Measurements from ENCODE around the gene FAM209B. TPM values are rescaled to one million over a fixed set of nuclear protein-coding genes. Genes with fewer than 3 reads are reported as not detected.

FAM209B gene
- total RNA-seq, 1 donor from 2014 or later: not detected

- Histone ChIP-seq H3K4me3 (no peak overlapping the region), H3K79me2 (ENCODE audit: low read depth) (no peaks in the 10 kb centered on the region), H3K27ac (no peak overlapping the region), H3K4me2 (no peak overlapping the region), H3F3A (ENCODE audit: low read depth) (no peaks in the 10 kb centered on the region), H3K36me3 (no peaks in the 10 kb centered on the region), H3K27me3 (no peaks in the 10 kb centered on the region), H3K9ac (no peak overlapping the region), H3K4me1 (no peaks in the 10 kb centered on the region), H4K20me1 (ENCODE audit: low read depth) (no peaks in the 10 kb centered on the region), H2AFZ (replicated peaks) (no peak overlapping the region), H3K9me3 (ENCODE audit: low read depth) (no peaks in the 10 kb centered on the region)
- Mint-ChIP-seq H3K27ac (no peak overlapping the region), H3K9me3 (peaks cover 16% of the 10 kb centered on the region), H3K4me3 (no peak overlapping the region), H3K27me3 (ENCODE audit: insufficient read depth, low read depth) (peaks cover 7% of the 10 kb centered on the region), H3K4me1 (no peaks in the 10 kb centered on the region), H3K36me3 (peaks cover 35% of the 10 kb centered on the region)
- no peak for DNase-seq (ENCODE audit: low spot score)
- no peak for TF ChIP-seq EZH2 (IDR thresholded peaks at IDR 0.05)
- no peak for TF ChIP-seq CTCF (IDR thresholded peaks at IDR 0.05)
- no peak for TF ChIP-seq EZH2phosphoT487 (IDR thresholded peaks at IDR 0.05)
Measured at GRCh38 chr20:56518126-56518525, 14.9 kb upstream of the FAM209B start.

- no peaks in the 10 kb centered on the region for H3K79me2 ChIP-seq (ENCODE audit: low read depth)
- H3K4me1 ChIP-seq: no peaks in the 10 kb centered on the region
- H3K4me3 Mint-ChIP-seq: no peak overlapping the region
- no peak for TF ChIP-seq EZH2 (IDR thresholded peaks at IDR 0.05)
- no peak for TF ChIP-seq EZH2phosphoT487 (IDR thresholded peaks at IDR 0.05)
- TF ChIP-seq CTCF (IDR thresholded peaks at IDR 0.05): no peak
- no peak overlapping the region for H3K4me3 ChIP-seq
- no peak overlapping the region for H3K27ac ChIP-seq
- H3K9ac ChIP-seq: no peak overlapping the region
- no peaks in the 10 kb centered on the region for H3K9me3 ChIP-seq (ENCODE audit: low read depth)
- H3K4me1 Mint-ChIP-seq: no peaks in the 10 kb centered on the region
- peaks cover 16% of the 10 kb centered on the region for H3K9me3 Mint-ChIP-seq
- peaks cover 35% of the 10 kb centered on the region for H3K36me3 Mint-ChIP-seq
- H3K4me2 ChIP-seq: no peak overlapping the region
- no peaks in the 10 kb centered on the region for H3K27me3 ChIP-seq
- peaks cover 9% of the 10 kb centered on the region for H3K27me3 Mint-ChIP-seq (ENCODE audit: insufficient read depth, low read depth)
- DNase-seq (ENCODE audit: low spot score): no peak
- no peaks in the 10 kb centered on the region for H4K20me1 ChIP-seq (ENCODE audit: low read depth)
- H2AFZ ChIP-seq (replicated peaks): no peak overlapping the region
- H3F3A ChIP-seq (ENCODE audit: low read depth): no peaks in the 10 kb centered on the region
- H3K36me3 ChIP-seq: no peaks in the 10 kb centered on the region
- H3K27ac Mint-ChIP-seq: no peak overlapping the region
Measured at GRCh38 chr20:56518721-56519398, 14.2 kb upstream of the FAM209B start.

- Histone ChIP-seq H3K27ac (no peak overlapping the region), H3F3A (ENCODE audit: low read depth) (no peaks in the 10 kb centered on the region), H3K9me3 (ENCODE audit: low read depth) (no peaks in the 10 kb centered on the region), H3K27me3 (no peaks in the 10 kb centered on the region), H3K4me3 (no peak overlapping the region), H3K36me3 (no peaks in the 10 kb centered on the region), H3K79me2 (ENCODE audit: low read depth) (no peaks in the 10 kb centered on the region), H4K20me1 (ENCODE audit: low read depth) (no peaks in the 10 kb centered on the region), H3K4me2 (no peak overlapping the region), H3K9ac (no peak overlapping the region), H2AFZ (replicated peaks) (no peak overlapping the region), H3K4me1 (no peaks in the 10 kb centered on the region)
- no peaks in the 10 kb centered on the region for H3K4me1 Mint-ChIP-seq
- H3K4me3 Mint-ChIP-seq: no peak overlapping the region
- no peak for TF ChIP-seq EZH2phosphoT487 (IDR thresholded peaks at IDR 0.05)
- TF ChIP-seq EZH2 (IDR thresholded peaks at IDR 0.05): no peak
- TF ChIP-seq CTCF (IDR thresholded peaks at IDR 0.05): no peak
- H3K27me3 Mint-ChIP-seq (ENCODE audit: insufficient read depth, low read depth): peaks cover 9% of the 10 kb centered on the region
- H3K9me3 Mint-ChIP-seq: peaks cover 16% of the 10 kb centered on the region
- DNase-seq (ENCODE audit: low spot score): no peak
- peaks cover 35% of the 10 kb centered on the region for H3K36me3 Mint-ChIP-seq
- H3K27ac Mint-ChIP-seq: no peak overlapping the region
Measured at GRCh38 chr20:56519551-56519950, 13.5 kb upstream of the FAM209B start.
